Measurements from ENCODE around the gene TMEM63C. TPM values are rescaled to one million over a fixed set of nuclear protein-coding genes. Genes with fewer than 3 reads are reported as not detected.

TMEM63C gene
- total RNA-seq, 3 donors from 2014 or later (not counting 1 experiment from before 2014, with no cell fraction given) = 1.5 to 5.1 (median 2.1) TPM

- H3K4me1 Mint-ChIP-seq = no peaks in the 10 kb centered on the region
- H3K36me3 ChIP-seq (ENCODE audit: control insufficient read depth, insufficient read depth, low read length) = no peaks in the 10 kb centered on the region
- peaks cover 28 to 48% of the 10 kb centered on the region in 2 donors for H3K27me3 Mint-ChIP-seq (ENCODE audit: low read depth in 2 of 2)
- no peak overlapping the region for H3K4me3 ChIP-seq (ENCODE audit: low read length)
- no peaks in the 10 kb centered on the region for H3K36me3 Mint-ChIP-seq
- H3K27ac ChIP-seq (ENCODE audit: low read length) = no peak overlapping the region
- H3K9me3 Mint-ChIP-seq = no peaks in the 10 kb centered on the region
- peaks cover 7% of the 10 kb centered on the region for H3K27me3 ChIP-seq (ENCODE audit: control insufficient read depth, insufficient read depth, low read length)
- ATAC-seq (no peak), DNase-seq (no peak)
- H3K4me1 ChIP-seq (ENCODE audit: control insufficient read depth, insufficient read depth, low read length) = no peaks in the 10 kb centered on the region
- intact Hi-C loops (cut with micrococcal nuclease) = no loop called here
- no peak for TF ChIP-seq CTCF (IDR thresholded peaks at IDR 0.05)
- H3K27ac Mint-ChIP-seq = no peak overlapping the region
- H3K9me3 ChIP-seq (ENCODE audit: control insufficient read depth, insufficient read depth, low read length) = no peaks in the 10 kb centered on the region
- WGBS (ENCODE audit: insufficient coverage) = 67% methylated on average over 3 of the region's 4 CpGs
- no peak overlapping the region for H3K4me3 Mint-ChIP-seq
These were observed 90.7 kb downstream of the TMEM63C start for GRCh38 chr14:77272261-77272660.

- intact Hi-C loops (cut with micrococcal nuclease) = no loop called here
- no peak for TF ChIP-seq CTCF (IDR thresholded peaks at IDR 0.05)
- H3K27ac ChIP-seq (ENCODE audit: low read length) = no peak overlapping the region
- DNase-seq (no peak), ATAC-seq (no peak)
- H3K27me3 Mint-ChIP-seq (ENCODE audit: low read depth in 2 of 2) = peaks cover 22 to 35% of the 10 kb centered on the region in 2 donors
- H3K36me3 Mint-ChIP-seq = no peaks in the 10 kb centered on the region
- 83% methylated on average over 4 of the region's 4 CpGs for WGBS (ENCODE audit: insufficient coverage)
- no peaks in the 10 kb centered on the region for H3K36me3 ChIP-seq (ENCODE audit: control insufficient read depth, insufficient read depth, low read length)
- H3K27me3 ChIP-seq (ENCODE audit: control insufficient read depth, insufficient read depth, low read length) = peaks cover 7% of the 10 kb centered on the region
- H3K4me3 Mint-ChIP-seq = no peak overlapping the region
- no peak overlapping the region for H3K4me3 ChIP-seq (ENCODE audit: low read length)
- H3K27ac Mint-ChIP-seq = no peak overlapping the region
- H3K9me3 ChIP-seq (ENCODE audit: control insufficient read depth, insufficient read depth, low read length) = no peaks in the 10 kb centered on the region
- H3K4me1 ChIP-seq (ENCODE audit: control insufficient read depth, insufficient read depth, low read length) = no peaks in the 10 kb centered on the region
- H3K4me1 Mint-ChIP-seq = no peaks in the 10 kb centered on the region
- H3K9me3 Mint-ChIP-seq = no peaks in the 10 kb centered on the region
These were observed 92.2 kb downstream of the TMEM63C start for GRCh38 chr14:77273796-77274195.

- Mint-ChIP-seq H3K36me3 (no peaks in the 10 kb centered on the region), H3K27ac (no peak overlapping the region), H3K4me3 (no peak overlapping the region), H3K9me3 (no peaks in the 10 kb centered on the region), H3K4me1 (no peaks in the 10 kb centered on the region), H3K27me3 (ENCODE audit: low read depth in 2 of 2) (peaks cover 16 to 29% of the 10 kb centered on the region in 2 donors)
- Histone ChIP-seq H3K27me3 (ENCODE audit: control insufficient read depth, insufficient read depth, low read length) (peaks cover 2% of the 10 kb centered on the region), H3K36me3 (ENCODE audit: control insufficient read depth, insufficient read depth, low read length) (no peaks in the 10 kb centered on the region), H3K4me1 (ENCODE audit: control insufficient read depth, insufficient read depth, low read length) (no peaks in the 10 kb centered on the region), H3K9me3 (ENCODE audit: control insufficient read depth, insufficient read depth, low read length) (no peaks in the 10 kb centered on the region), H3K27ac (ENCODE audit: low read length) (no peak overlapping the region), H3K4me3 (ENCODE audit: low read length) (no peak overlapping the region)
- intact Hi-C loops (cut with micrococcal nuclease) = no loop called here
- ATAC-seq = no peak
- no peak for DNase-seq
- 86% methylated on average over 5 of the region's 5 CpGs for WGBS (ENCODE audit: insufficient coverage)
- TF ChIP-seq CTCF (IDR thresholded peaks at IDR 0.05) = no peak
These were observed 93.5 kb downstream of the TMEM63C start for GRCh38 chr14:77275041-77275580.

GRCh38 chr14:77275601-77276017 lies 94.0 kb downstream of the TMEM63C start:
- no peak for TF ChIP-seq CTCF (IDR thresholded peaks at IDR 0.05)
- no peak overlapping the region for H3K27ac Mint-ChIP-seq
- intact Hi-C loops (cut with micrococcal nuclease) = no loop called here
- no peak overlapping the region for H3K27ac ChIP-seq (ENCODE audit: low read length)
- DNase-seq = no peak
- ATAC-seq = no peak
- peaks cover 2% of the 10 kb centered on the region for H3K27me3 ChIP-seq (ENCODE audit: control insufficient read depth, insufficient read depth, low read length)
- no peaks in the 10 kb centered on the region for H3K4me1 ChIP-seq (ENCODE audit: control insufficient read depth, insufficient read depth, low read length)
- H3K4me1 Mint-ChIP-seq = no peaks in the 10 kb centered on the region
- no peaks in the 10 kb centered on the region for H3K36me3 Mint-ChIP-seq
- H3K36me3 ChIP-seq (ENCODE audit: control insufficient read depth, insufficient read depth, low read length) = no peaks in the 10 kb centered on the region
- no peaks in the 10 kb centered on the region for H3K9me3 ChIP-seq (ENCODE audit: control insufficient read depth, insufficient read depth, low read length)
- no peaks in the 10 kb centered on the region for H3K9me3 Mint-ChIP-seq
- no peak overlapping the region for H3K4me3 Mint-ChIP-seq
- peaks cover 13 to 26% of the 10 kb centered on the region in 2 donors for H3K27me3 Mint-ChIP-seq (ENCODE audit: low read depth in 2 of 2)
- H3K4me3 ChIP-seq (ENCODE audit: low read length) = no peak overlapping the region
- WGBS (ENCODE audit: insufficient coverage) = 70% methylated on average over 6 of the region's 8 CpGs

Data from natural killer cell (primary cell).